Measurements from ENCODE around the gene SIGLEC7.

The SIGLEC7 gene

DNA sequence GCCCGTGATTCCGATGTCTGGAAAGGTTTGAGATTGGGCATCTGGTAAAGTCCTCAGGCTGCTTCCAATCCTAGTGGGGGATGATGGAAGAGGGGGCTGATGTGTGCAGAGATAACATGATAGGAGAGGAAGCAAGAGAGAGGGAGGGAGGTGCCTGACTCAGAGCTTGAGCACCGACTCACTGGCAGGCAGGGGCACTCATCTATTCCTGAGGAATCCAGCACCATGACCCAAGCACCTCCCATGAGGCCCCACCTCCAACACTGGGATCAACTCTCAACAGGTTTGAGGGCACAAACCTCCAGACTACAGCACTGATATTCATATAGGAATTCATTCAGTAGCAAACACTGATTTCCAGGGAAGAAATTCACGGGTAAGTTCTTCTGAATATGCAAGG, 23.0 kb upstream of the SIGLEC7 start:
- DNase-seq = no peak

DNA sequence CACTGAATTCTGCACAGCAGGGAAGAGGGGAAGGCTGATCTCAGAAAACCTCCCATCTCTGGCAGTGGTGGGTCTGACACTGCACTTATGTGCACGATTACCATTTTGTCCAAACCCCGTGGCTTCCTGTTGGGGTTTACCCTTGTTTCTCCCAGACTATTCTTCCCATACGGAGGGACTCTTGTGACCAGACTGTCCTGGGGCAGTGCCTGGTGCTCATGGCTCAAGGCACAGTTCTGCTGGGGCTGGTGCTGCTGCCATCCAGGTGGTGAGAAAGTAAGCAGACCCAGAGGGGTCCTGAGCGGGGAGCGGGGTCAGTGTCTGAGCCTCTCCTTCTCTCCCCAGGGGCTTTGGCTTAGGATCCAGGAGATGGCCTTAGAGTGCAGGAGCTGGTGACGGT, 22.5 kb upstream of the SIGLEC7 start:
- no peak for DNase-seq

DNA sequence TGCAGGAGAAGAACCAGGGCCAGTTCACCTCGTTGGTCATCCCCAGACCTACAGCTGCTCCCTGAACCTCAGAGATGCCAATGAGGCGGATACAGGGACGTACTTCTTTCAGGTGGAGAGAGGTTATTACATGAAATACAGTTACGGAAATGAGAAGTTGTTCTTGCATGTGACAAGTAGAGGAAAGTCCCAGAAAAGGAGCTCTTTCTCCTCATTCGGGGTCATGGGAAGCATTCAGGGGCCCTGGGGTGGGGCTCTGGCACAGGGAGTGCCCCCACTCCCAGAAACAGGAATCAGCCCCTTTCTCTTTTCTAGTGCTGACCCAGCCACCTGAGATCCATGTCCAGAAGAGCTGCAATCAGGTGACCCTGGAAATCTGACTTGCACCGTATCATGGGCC, 21.9 kb upstream of the SIGLEC7 start:
- no peak for DNase-seq

DNA sequence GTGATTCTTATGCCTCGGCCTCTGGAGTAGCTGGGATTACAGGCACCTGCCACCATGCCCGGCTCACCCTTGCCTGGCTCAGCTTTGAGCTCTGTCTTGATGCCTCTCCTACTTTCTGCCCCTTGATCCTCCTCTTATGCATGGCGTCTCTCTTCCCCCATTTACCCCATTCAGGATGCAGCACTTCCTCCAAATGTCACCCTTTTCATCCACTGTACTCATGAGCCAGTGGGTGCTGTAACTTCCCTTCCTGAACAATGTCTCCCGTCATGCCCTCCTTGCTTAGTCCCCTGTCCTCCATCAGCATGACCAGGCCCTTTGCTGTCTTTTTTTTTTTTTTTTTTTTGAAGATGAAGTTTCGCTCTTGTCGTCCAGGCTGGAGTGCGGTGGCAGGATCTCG, 20.8 kb upstream of the SIGLEC7 start:
- no peak for DNase-seq

DNA sequence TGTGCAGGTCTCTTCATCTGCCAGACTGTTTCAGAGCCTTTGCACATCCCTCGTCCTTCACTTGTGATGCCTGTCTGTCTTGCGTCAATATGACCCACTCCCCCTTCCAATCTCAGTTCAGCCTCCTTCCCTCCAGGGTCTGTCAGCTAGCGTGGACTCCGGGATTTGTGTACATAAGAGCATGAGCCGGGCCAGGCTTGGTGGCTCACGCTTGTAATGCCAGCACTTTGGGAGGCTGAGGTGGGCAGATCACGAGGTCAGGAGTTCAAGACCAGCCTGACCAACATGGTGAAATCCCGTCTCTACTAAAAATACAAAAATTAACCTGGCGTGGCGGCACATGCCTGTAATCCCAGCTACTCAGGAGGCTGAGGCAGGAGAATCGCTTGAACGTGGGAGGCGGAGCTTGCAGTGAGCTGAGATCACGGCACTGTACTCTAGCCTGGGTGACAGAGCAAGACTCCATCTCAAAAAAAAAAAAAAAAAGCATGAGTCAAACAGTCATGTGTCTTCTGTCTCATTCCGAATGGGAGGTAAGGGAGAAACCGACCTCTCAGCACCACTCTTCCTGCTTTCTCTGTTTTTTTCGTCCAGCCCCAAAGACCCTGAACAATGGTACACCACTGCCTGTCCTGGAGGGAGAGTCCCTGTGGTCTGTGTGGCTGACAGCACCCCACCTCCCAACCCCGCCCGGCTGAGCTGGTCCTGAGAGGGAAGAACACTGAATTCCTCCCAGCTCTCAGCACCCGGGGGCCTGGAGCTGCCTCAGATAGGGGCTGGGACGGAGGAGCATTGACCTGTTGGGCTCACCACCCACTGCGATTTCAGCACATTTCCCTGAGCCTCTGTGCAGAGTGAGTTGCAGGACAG, 19.8 kb upstream of the SIGLEC7 start:
- DNase-seq = no peak

DNA sequence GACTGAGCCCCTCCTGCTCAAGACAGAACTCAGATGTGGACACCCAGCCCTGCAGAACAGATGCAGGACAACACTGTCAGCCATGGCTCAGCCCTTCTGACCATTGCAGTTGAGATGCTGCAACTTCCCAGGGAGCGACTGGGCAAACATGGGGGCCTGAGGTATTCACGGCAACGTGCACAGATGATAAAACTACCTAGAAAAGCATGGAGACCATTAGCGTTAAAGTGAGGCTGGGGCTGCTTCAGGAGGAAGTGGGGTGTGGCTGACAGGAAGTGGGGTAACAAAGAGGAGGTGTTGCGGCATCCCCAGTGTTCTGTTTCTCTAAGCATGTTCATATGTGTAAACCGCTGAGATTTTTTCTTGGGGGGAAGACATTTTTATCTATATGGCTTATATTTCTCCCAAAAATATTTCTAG, 18.7 kb upstream of the SIGLEC7 start:
- DNase-seq = peak in 1 of 14 donors; percentile 11

DNA sequence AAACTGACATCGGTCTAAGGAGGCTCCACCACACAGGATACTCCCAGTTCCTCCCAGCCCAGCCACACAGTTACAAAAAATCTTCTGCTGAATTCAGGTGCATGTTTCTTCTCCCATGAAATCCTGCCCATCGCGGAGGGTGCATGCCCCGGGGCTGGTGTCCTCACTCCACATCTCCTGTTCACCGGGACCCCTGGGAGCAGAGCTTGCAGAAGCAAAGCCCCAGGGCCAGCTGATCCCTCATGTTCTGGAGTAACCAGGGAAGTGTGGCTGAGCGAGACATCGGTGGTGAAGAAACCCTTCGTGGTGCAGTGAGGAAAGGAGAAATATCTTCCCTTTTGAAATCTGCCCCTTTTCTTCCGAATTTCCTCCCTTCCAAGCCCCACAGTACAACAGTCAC, 18.3 kb upstream of the SIGLEC7 start:
- DNase-seq = no peak

DNA sequence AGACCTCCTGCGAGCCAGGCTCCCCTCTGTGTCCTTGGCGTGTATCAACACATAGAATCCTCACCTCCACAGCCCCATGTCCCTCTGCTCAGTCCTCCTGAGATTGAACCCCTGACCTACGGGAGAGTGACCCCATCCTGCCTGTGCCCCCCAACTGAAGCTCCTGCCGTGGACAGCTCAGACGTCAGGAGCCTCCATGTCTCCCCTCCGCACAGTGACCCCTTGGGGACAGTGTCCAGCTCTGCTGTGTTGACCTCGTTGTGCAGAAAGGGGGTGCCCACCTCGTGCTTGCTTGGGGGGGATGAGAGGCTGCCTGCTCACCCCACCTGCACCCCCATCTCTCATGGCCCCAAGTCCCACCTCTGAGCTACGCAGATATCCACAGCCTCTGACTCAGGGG, 17.9 kb upstream of the SIGLEC7 start:
- DNase-seq = no peak

DNA sequence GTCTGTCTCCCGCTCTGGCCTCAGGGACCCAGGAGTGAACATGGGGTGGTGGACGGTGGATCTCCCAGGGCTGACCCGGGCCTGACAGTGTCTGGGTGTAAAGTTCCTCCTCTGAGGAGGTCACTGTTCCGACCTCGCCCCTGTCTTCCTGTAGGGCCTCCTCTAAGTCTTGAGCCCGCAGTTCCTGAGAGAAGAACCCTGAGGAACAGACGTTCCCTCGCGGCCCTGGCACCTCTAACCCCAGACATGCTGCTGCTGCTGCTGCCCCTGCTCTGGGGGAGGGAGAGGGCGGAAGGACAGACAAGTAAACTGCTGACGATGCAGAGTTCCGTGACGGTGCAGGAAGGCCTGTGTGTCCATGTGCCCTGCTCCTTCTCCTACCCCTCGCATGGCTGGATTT, 17.4 kb upstream of the SIGLEC7 start, which contains the start of gene SIGLEC9:
Gene SIGLEC9 (plus strand): TSS at position 178 of the 400 bp plus-strand sequence. CDS start 69 bp downstream, at position 247.
- DNase-seq = peak in 6 of 14 donors; percentile 13 to 46 (median 34)

DNA sequence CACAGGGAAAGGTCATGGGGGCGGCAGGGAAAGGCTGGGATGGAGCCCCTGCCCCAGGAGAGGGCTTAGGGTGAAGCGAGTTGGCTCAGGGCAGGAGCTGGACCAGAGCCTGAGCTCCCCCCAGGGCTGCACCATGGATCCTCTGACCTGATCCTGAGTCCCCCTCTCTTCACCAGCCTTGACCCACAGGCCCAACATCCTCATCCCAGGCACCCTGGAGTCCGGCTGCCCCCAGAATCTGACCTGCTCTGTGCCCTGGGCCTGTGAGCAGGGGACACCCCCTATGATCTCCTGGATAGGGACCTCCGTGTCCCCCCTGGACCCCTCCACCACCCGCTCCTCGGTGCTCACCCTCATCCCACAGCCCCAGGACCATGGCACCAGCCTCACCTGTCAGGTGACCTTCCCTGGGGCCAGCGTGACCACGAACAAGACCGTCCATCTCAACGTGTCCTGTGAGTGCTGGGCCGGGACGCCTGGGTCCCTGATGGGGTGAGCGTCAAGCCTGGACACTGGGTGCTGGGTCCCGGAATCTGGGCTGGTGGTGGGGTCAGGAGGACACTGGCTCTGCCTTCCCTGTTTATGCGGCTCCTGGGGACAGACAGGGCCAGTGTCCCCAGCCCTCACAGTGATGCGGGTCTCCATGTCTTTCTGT, 16.6 kb upstream of the SIGLEC7 start:
- no peak for DNase-seq

DNA sequence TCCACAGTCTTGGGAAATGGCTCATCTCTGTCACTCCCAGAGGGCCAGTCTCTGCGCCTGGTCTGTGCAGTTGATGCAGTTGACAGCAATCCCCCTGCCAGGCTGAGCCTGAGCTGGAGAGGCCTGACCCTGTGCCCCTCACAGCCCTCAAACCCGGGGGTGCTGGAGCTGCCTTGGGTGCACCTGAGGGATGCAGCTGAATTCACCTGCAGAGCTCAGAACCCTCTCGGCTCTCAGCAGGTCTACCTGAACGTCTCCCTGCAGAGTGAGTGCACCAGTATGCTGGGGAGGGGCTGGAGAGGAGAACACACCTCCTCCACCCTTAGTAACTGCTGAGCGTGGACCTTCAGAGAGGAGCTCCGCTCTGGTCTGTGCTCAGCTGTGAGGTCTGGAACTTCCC, 15.1 kb upstream of the SIGLEC7 start:
- DNase-seq = no peak

DNA sequence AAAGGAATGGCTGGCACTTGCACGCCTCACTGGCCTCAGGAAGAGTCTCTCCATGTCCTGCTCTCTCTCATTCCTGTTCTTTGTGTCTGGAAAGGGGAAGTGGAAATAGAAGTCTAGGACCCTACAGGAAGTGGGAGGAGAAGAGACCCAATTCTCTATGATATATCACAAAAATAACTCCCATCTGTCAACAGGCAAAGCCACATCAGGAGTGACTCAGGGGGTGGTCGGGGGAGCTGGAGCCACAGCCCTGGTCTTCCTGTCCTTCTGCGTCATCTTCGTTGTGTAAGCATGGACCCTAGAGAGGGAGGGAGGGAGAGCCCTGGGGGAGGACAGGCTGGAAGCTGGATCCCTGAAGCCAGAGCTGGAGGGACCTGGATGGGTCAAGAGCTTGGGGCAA, 14.3 kb upstream of the SIGLEC7 start:
- DNase-seq = peak in 2 of 14 donors; percentile 6 to 45

DNA sequence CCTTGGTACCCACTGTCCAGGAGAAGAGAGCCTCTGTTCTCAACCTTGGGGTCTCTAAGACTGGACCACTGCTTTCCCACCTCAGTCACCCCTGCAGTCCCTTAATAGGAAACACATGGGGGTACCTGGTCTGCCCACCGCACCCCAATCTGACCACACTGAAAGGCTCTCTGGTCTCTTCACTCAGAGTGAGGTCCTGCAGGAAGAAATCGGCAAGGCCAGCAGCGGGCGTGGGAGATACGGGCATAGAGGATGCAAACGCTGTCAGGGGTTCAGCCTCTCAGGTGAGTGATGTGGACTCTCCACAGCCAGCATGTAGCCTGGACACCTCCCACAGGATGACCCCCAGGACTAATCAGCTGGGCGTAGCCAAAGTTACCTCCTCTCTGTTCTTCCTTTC, 13.9 kb upstream of the SIGLEC7 start:
- DNase-seq = no peak

DNA sequence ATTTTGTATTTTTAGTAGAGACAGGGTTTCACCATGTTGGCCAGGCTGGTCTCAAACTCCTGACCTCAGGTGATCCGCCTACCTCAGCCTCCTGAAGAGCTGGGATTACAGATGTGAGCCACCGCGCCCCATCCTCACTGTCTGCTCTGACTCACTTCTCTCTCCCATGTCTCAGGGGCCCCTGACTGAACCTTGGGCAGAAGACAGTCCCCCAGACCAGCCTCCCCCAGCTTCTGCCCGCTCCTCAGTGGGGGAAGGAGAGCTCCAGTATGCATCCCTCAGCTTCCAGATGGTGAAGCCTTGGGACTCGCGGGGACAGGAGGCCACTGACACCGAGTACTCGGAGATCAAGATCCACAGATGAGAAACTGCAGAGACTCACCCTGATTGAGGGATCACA, 12.4 kb upstream of the SIGLEC7 start:
- no peak for DNase-seq

DNA sequence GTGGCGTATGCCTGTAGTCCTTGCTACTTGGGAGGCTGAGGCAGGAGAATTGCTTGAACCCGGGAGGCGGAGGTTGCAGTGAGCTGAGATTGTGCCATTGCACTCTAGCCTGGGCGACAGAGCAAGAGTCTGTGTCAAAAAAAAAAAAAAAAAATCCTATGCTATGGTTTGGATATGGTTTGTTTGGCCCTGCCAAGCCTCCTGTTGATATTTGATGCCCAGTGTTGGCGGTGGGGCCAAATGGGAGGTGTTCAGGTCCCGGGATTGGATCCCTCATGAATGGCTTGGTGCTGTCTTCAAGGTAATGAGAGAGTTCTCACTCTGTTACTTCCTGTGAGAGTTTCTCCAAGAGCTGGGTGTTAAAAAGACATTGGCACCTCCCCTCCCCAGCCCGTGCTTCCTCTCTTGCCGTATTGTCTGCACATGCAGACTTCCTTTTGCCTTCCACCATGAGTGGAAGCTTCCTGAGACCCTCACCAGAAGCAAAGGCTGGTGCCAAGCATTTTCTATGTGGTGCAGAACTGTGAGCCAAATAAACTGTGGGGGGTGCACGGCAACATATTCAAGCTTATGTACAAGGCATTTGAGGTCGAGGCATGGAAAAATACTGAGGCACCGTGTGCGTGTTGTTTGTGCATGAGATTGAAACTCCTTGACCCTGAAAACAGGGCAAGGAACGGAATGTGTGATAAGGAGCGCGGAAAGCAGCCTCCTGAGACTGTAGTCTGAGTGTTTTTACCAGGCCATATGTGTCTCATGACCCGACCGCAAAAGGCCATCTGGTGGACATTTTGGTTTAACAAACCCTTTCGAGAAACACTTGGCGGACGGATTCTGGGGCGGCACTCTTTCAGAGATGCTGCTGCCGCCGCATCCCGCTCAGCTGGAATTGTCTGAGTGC, 10.1 kb upstream of the SIGLEC7 start:
- DNase-seq = peak in 4 of 14 donors; percentile 3 to 45 (median 22)

DNA sequence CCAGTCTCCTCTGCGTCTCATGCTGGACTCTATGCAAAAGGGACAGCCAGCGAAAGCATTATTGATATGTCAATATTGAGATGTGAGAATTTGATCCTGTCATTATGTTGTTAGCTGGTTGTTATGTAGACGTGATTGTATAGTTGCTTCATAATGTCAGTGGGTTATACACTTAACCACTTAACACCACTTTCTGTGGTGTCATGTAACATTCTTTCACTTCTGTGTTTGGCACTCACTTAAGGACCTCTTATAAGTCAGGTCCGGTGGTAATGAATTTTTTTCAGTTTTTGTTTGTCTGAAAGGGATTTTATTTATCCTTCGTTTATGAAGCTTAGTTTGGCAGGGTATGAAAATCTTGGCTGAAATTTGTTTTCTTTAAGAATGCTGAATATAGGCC, 7.1 kb upstream of the SIGLEC7 start:
- no peak for DNase-seq

DNA sequence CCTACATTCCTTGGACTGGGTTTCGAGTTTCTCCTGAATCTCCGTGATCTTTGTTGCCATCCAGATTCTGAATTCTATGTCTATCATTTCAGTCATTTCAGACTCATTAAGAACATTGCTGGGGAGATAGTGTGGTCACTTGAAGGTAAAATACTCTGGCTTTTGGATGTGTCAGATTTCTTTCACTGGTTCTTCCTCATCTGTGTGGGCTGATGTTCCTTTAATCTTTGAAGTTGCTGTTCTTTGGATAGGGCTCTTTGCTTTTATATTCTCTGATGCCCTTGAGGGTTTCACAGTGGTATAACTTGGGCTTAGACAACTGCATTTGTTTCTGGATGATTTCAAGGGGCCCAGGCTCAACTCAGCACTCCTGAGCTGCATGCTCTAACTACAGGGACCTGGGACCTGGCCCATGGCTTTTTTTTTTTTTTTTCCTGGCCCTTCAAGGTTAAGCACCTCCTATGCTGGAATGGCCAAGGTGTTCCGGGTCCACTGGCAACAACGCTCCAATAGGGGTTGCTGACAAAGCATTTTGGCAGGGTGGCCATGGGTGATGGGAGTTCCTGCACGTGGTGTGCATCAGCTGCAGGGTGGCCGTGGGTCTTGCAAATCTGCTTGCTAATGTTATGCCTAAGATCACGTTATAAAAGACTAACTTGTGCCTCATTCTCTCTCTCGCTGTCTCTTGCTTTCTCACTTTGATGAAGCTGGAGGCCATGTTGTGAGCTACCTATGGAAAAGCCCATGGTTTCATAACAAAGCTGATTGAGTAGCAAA, 5.9 kb upstream of the SIGLEC7 start:
- no peak for DNase-seq

DNA sequence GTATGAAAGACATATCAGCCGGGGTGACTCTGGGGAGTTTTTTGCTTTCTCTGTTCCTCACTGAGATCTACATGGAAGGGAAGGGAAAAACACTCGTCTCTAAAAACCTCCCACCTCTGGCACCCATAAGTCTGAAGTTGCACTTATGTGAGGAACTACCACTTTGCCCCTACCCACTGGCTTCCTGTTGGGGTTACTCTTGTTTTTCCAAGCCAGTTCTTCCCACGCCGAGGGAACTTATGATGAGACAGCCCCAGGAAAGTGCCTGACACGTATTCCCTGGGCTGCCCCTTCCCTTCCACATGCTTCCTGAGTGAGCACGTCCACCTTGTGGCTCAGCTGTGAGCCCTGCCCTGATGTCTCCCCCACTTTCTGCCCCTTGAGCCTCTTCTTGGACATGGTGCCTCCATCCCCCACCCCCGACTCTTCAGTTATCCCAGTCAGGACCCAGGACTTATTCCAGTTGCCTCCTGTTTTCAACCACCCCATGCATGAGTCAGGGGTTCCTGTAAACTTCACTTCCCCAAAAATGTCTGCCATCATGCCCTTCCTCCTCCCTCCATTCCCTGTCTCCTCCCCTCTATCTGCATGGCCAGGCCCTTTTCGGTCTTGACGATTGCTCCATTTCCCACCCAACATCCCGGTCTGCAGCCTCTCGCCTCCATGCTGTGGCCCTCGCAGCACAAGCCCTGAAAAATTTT, 5.1 kb upstream of the SIGLEC7 start:
- DNase-seq = peak in 3 of 14 donors; percentile 11 to 31 (median 29)

DNA sequence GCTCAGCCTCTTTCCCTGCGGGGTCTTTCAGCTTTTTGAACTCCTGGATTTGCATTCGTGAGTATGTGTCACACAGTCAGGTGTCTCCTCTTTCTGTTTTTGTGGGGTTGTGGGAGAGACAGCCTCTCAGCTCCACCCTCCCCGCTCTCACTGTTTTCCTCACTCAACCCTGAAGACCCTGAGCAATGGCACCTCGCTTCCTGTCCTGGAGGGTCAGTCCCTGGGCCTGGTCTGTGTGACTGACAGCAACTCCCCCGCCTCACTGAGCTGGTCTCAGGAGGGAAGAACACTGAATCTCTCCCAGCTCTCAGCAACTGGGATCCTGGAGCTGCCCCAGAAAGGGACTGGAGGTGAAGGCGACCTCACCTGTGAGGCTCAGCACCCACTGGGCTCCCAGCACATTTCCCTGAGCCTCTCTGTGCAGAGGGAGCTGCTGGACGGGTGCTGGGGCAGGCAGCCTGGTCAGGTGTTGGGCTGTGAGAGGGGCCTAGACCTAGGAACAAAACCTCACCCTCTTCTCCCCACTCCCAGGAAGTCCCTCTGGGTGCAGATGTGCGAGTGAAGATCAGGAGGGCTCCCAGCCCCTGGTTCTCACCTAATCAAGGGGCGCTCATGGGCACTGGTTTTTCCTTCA, 4.2 kb upstream of the SIGLEC7 start:
- no peak for DNase-seq

DNA sequence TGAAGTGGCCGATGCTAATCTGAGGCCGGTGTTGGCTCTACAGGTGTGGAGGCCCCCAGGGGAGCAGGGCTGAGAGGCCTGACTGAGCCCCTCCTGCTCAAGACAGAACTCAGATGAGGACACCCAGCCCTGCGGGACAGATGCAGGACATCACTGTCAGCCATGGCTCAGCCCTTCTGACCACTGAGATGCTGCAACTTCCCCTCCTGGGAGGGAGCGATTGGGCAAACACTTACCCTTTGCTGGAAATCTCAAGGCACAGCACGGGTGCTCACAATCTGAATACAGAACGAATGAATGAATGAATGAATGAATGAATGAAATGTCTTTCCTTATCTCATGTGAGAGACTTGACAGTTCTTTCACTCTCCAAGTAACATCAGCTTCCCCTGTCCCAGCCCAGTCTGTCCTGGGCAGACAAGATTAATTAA, 3.5 kb upstream of the SIGLEC7 start:
- peak in 3 of 14 donors; percentile 12 to 22 (median 18) for DNase-seq

All from C1 segment of cervical spinal cord (tissue), 14 donors.